GM21825 (cell line): ENCODE results near the gene PGBD1.

Experiments
- ATAC-seq: cut with Tn5 transposase; IDR thresholded peaks from one replicate; pipeline ENCODE4 v1.9.1; 2021; ENCODE audit warnings: mild to moderate bottlenecking, moderate library complexity; ENCODE audit not compliant: unreplicated experiment

Gene PGBD1

GRCh38 chr6:28333599-28334018, 52.2 kb downstream of the PGBD1 start:
- no peak for ATAC-seq

GRCh38 chr6:28334286-28335039, 53.1 kb downstream of the PGBD1 start:
- no peak for ATAC-seq

- no peak for ATAC-seq
These were observed 53.7 kb downstream of the PGBD1 start for GRCh38 chr6:28335040-28335563.

GRCh38 chr6:28335564-28336283, 54.4 kb downstream of the PGBD1 start, which contains the start of gene ZSCAN31:
ZSCAN31 (minus strand) TSS chr6:28336148; CDS start chr6:28329683, 6,465 bp downstream.
- ATAC-seq: peak; percentile 85

GRCh38 chr6:28336284-28337120, 55.1 kb downstream of the PGBD1 start:
- no peak for ATAC-seq

- no peak for ATAC-seq
These were observed 55.7 kb downstream of the PGBD1 start for GRCh38 chr6:28337121-28337520.

- ATAC-seq: no peak
These were observed 59.1 kb downstream of the PGBD1 start for GRCh38 chr6:28340310-28341095.

GRCh38 chr6:28343898-28344677, 62.7 kb downstream of the PGBD1 start:
- no peak for ATAC-seq

- ATAC-seq: no peak
These were observed 63.8 kb downstream of the PGBD1 start for GRCh38 chr6:28345201-28345600.

GRCh38 chr6:28347119-28347518, 65.7 kb downstream of the PGBD1 start:
- ATAC-seq: no peak

- no peak for ATAC-seq
These were observed 68.0 kb downstream of the PGBD1 start for GRCh38 chr6:28349344-28349891.

- ATAC-seq: peak; percentile 95
These were observed 68.7 kb downstream of the PGBD1 start, which contains the start of gene ZKSCAN3 for GRCh38 chr6:28349892-28350737. ZKSCAN3 (plus strand) TSS chr6:28349947; CDS start chr6:28359587, 9,640 bp downstream.

- no peak for ATAC-seq
These were observed 69.7 kb downstream of the PGBD1 start for GRCh38 chr6:28351087-28351486.

GRCh38 chr6:28351493-28351925, 70.1 kb downstream of the PGBD1 start:
- ATAC-seq: no peak
